Subcutaneous abdominal adipose tissue (tissue), 5 donors: ENCODE data around the gene KCTD2.

Source experiments
- H3K27ac ChIP-seq: one replicate; pipeline ENCODE4 v1.7.0; 2013; ENCODE audit warnings: low read depth, mild to moderate bottlenecking, inconsistent platforms, low read length, moderate library complexity
- H3K27me3 ChIP-seq, 5 donors: one replicate each; pipeline ENCODE4 v1.7.0; 2013; ENCODE audit warnings: low read length in 5 of 5, inconsistent platforms in 1 of 5; ENCODE audit not compliant: control insufficient read depth in 5 of 5, insufficient read depth in 4 of 5
- H3K36me3 ChIP-seq, 5 donors: one replicate each; pipeline ENCODE4 v1.7.0; 2013; ENCODE audit warnings: low read length in 5 of 5; ENCODE audit not compliant: control insufficient read depth in 5 of 5, insufficient read depth in 5 of 5
- H3K4me1 ChIP-seq, 5 donors: one replicate each; pipeline ENCODE4 v1.7.0; 2013; ENCODE audit warnings: low read length in 5 of 5, mild to moderate bottlenecking in 3 of 5, moderate library complexity in 1 of 5; ENCODE audit not compliant: control insufficient read depth in 5 of 5, insufficient read depth in 5 of 5
- H3K4me3 ChIP-seq, 5 donors: one replicate each; pipeline ENCODE4 v1.7.0; 2013; ENCODE audit warnings: low read length in 5 of 5, low read depth in 1 of 5
- H3K9ac ChIP-seq, 5 donors: one replicate each; pipeline ENCODE4 v1.7.0; 2013; ENCODE audit warnings: low read length in 5 of 5, mild to moderate bottlenecking in 4 of 5, moderate library complexity in 3 of 5
- H3K9me3 ChIP-seq, 5 donors: one replicate each; pipeline ENCODE4 v1.7.0; 2013; ENCODE audit warnings: low read length in 5 of 5; ENCODE audit not compliant: control insufficient read depth in 5 of 5
- donor health status: healthy.
- donor health status: healthy.
- donor health status: healthy.
- donor health status: healthy.
- donor health status: healthy.

KCTD2 gene

DNA sequence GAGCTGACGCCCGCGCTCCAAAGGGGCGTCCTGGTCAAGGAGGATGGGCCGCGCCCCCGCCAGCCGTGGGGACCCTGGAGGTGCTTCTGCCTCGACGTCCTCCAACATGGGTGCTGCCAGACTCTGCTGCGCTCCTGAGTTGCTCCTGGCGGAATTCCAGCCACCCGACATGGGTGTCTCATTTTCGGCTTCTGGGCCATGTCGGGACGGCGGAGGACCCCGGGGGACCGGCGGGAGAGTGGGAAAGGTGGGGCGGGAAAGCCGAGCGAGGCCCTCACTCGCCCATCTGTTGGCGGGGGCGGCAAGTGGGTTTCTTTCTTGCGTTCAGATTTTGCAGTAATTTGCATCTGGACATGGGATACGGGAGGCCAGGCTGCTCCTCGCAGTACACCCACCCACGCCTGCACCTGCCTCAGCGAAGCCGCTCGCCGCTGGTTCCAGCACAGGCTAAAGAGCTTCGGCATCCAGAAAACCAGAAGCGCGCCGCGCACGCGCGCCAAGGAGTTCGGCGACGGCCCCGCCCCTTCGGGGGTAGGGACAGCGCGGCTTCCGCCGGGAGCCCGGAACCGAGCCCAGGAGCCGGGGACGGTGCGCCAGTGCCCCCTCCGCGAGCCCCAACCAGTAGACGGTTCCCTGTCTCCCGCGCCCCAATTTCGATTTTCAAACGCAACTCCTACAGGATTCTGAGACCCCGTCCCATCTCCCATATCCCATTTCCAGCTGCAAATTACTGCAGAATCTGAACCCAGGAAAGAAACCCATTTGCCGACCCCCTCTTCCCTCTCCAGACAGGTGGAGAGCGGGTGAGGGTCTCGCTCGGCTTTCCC, 62.6 kb downstream of the KCTD2 start, which contains the start of gene ARMC7:
Gene ARMC7, plus strand, starts transcription at position 563 of the 827 bp plus-strand sequence. CDS start 320 bp downstream, outside the sequence.
- peaks cover 0 to 8% (median 4%) of the 10 kb centered on the region in 5 donors for H3K36me3 ChIP-seq
- peak within 1 kb of the TSS; percentile 82 to 87 (median 83) for H3K4me3 ChIP-seq
- H3K9ac ChIP-seq = peak within 1 kb of the TSS; percentile 48 to 86 (median 71)
- no peak within 1 kb of the TSS for H3K27ac ChIP-seq
- H3K27me3 ChIP-seq = no peaks in the 10 kb centered on the region
- peaks cover 0 to 40% (median 30%) of the 10 kb centered on the region in 5 donors for H3K4me1 ChIP-seq
- no peaks in the 10 kb centered on the region for H3K9me3 ChIP-seq

DNA sequence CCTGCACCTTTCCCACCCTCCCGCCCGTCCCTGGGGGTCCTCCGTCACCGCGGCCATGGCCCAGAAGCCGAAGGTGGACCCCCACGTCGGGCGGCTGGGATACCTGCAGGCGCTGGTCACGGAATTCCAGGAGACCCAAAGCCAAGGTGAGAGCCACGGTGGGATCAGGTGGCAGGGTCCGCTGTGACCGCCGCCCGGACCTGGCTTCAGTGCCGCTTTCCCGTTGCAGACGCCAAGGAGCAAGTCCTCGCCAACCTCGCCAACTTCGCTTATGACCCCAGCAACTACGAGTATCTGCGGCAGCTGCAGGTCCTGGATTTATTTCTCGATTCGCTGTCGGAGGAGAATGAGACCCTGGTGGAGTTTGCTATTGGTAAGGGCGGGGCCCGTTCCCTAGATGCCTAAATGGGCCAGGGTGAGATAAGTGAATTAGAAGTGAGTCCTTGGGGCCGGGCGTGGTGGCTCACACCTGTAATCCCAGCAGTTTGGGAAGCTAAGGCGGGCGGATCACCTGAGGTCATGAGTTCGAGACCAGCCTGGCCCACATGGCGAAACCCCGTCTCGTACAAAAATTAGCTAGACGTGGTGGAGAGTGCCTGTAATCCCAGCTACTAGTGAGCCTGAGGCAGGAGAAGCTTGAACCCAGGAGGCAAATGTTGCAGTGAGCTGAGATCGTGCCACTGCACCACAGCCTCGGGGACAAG, 63.4 kb downstream of the KCTD2 start:
- Histone ChIP-seq H3K4me3 (peak overlapping the region; percentile 82 to 87 (median 83)), H3K36me3 (peaks cover 0 to 3% (median under 1%) of the 10 kb centered on the region in 5 donors), H3K9ac (peak overlapping the region; percentile 48 to 86 (median 71)), H3K27ac (no peak overlapping the region), H3K27me3 (no peaks in the 10 kb centered on the region), H3K9me3 (no peaks in the 10 kb centered on the region), H3K4me1 (peaks cover 0 to 48% (median 37%) of the 10 kb centered on the region in 5 donors)

DNA sequence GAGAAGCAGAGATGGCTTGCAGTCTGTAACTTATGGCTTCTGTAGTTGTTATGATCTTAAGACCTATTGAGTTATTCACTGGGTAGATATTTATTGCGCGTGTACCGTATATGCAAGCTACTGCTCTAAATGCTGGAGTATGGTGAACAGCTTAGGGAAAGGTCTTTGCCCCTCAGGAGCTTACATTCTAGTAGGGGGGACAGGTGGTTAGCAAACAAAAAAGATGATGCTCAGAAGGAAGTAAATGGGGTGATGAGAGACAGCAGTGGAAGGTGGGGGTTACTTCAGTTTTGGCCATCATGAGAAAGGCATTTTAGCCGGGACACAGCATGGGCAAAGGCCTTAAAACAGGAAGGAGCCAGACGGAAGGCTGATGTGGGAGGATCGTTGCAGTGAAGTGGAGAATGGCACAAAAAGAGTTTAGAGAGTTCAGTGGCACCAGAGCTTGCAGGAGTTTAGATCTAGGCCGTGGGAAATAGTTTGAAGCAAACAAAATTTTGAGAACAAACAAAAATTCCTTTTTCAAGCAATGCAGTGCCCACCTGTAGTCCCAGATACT, 64.8 kb downstream of the KCTD2 start:
- H3K4me3 ChIP-seq = no peak overlapping the region
- no peaks in the 10 kb centered on the region for H3K9me3 ChIP-seq
- H3K27ac ChIP-seq = no peak overlapping the region
- no peak overlapping the region for H3K9ac ChIP-seq
- H3K4me1 ChIP-seq = peaks cover 2 to 62% (median 48%) of the 10 kb centered on the region in 5 donors
- H3K36me3 ChIP-seq = peaks cover 0 to 4% (median 0%) of the 10 kb centered on the region in 5 donors
- no peaks in the 10 kb centered on the region for H3K27me3 ChIP-seq

DNA sequence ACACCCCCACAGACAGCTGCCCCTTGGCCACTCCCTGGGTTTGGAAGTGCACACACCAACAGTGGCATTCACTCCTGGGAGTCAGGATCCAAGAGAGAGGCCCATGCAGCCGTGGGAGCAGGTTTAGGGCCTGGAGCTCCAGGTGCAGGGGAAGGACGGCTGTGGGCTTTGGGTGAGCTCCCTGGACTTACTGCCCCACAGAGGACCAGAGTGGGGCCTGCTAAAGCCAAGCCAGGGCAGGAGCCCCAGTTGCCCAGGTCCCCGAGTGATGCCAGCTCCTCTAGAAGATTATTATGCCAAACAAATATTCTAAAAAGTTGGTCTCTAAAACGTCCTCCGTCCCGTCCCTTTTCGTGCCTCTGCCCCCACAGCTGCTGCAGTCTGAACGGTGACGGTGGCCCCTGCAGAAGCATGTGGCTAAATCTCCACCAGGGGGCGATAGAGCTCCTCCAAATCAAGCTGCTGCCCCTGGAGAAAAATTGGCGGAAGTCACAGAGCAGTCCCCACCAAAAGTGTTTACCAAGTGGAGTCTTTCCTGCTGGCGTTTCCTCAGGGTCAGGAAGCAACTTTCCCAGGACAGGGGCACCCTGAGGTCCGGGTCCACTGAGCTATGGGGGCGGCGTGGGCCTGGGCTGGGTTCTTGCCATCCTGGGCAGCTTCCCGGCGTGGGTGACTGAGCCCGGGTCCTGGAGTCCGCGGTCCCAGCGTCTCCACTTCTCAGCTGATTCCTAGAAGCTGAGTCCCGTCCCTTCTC, 67.0 kb downstream of the KCTD2 start:
- Histone ChIP-seq H3K27ac (peak overlapping the region; percentile 73), H3K4me3 (peak overlapping the region; percentile 75 to 81 (median 79)), H3K4me1 (peaks cover 2 to 58% (median 47%) of the 10 kb centered on the region in 5 donors), H3K36me3 (peaks cover 0 to 9% (median 5%) of the 10 kb centered on the region in 5 donors), H3K9ac (peak overlapping the region; percentile 69 to 84 (median 77)), H3K9me3 (no peaks in the 10 kb centered on the region), H3K27me3 (no peaks in the 10 kb centered on the region)

DNA sequence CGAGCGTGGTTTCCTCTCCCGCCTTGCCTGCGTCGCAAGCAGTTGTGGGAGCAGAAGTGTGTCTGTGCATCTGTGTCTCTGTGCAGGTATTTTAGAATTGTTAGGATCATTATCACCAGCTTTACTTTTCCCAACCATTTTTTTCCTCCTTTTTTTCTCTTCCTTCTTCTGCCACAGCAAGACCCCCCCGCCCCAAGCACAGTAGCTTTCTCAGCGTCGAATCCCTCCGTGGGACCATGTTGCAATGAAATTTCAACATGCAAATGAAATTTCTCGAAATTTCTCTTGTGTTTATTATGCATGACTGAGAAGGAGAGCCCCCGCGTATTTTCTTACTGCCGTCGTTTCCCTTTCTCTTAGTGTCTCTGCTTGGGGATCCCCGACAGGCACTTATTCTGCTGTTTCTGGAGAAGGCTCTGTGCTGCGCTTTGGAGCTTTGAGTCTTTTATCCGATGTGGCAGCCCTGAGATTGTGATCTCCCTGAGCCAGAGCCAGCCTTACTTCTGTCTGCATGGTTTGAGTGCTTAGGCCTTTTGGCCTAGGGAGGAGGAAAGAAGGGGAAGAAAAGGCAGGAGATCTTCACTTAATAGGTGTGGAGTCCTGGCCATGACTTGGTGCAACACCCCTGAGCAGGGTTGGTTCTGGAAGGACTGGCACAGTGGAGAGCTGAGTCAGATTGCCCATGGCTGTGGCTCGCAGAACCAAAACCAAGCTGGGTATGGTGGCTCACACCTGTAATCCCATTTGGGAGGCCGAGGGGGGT, 67.7 kb downstream of the KCTD2 start:
- Histone ChIP-seq H3K27me3 (no peaks in the 10 kb centered on the region), H3K9me3 (no peaks in the 10 kb centered on the region), H3K4me1 (peaks cover 2 to 51% (median 40%) of the 10 kb centered on the region in 5 donors), H3K4me3 (peak overlapping the region; percentile 75 to 81 (median 79)), H3K27ac (peak overlapping the region; percentile 73), H3K9ac (peak overlapping the region; percentile 69 to 84 (median 77)), H3K36me3 (peaks cover 0 to 11% (median 5%) of the 10 kb centered on the region in 5 donors)
